Measurements from ENCODE around the gene TMEM8B. TPM values are rescaled to one million over a fixed set of nuclear protein-coding genes. Genes with fewer than 3 reads are reported as not detected.
A peak's percentile ranks its signal among the peaks of the same experiment; 100 is the strongest.
"Not testable (repeated sequence)": the region's sequence is repeated elsewhere in the genome, so short reads cannot be mapped to it uniquely, and the experiment has no call there.

Gene TMEM8B
- polyA plus RNA-seq, 1 donor, result 33.8 TPM

- Histone ChIP-seq H3K4me1 (ENCODE audit: control insufficient read depth, insufficient read depth, low read length) (peaks cover 3% of the 10 kb centered on the region), H3K4me3 (ENCODE audit: low read length) (no peak overlapping the region), H3K27me3 (ENCODE audit: control insufficient read depth, insufficient read depth, low read length) (peaks cover 14% of the 10 kb centered on the region), H3K36me3 (ENCODE audit: control insufficient read depth, insufficient read depth, low read length) (no peaks in the 10 kb centered on the region), H3K9me3 (ENCODE audit: control insufficient read depth, low read depth, low read length) (no peaks in the 10 kb centered on the region), H3K27ac (ENCODE audit: low read length) (no peak overlapping the region)
- WGBS (ENCODE audit: insufficient coverage, low lambda C conversion rate), result no CpG with 5 or more reads among the region's 8 CpGs
- no peak for DNase-seq
Measured at GRCh38 chr9:35864695-35865255, 35.7 kb downstream of the TMEM8B start.

GRCh38 chr9:35867538-35867937 lies 38.5 kb downstream of the TMEM8B start:
- H3K4me3 ChIP-seq (ENCODE audit: low read length), result no peak overlapping the region
- no peaks in the 10 kb centered on the region for H3K9me3 ChIP-seq (ENCODE audit: control insufficient read depth, low read depth, low read length)
- H3K27ac ChIP-seq (ENCODE audit: low read length), result no peak overlapping the region
- DNase-seq, result no peak
- peaks cover 5% of the 10 kb centered on the region for H3K27me3 ChIP-seq (ENCODE audit: control insufficient read depth, insufficient read depth, low read length)
- WGBS (ENCODE audit: insufficient coverage, low lambda C conversion rate), result 60% methylated on average over 1 of the region's 4 CpGs
- no peaks in the 10 kb centered on the region for H3K4me1 ChIP-seq (ENCODE audit: control insufficient read depth, insufficient read depth, low read length)
- H3K36me3 ChIP-seq (ENCODE audit: control insufficient read depth, insufficient read depth, low read length), result no peaks in the 10 kb centered on the region

- no peak overlapping the region for H3K4me3 ChIP-seq (ENCODE audit: low read length)
- no peak overlapping the region for H3K27ac ChIP-seq (ENCODE audit: low read length)
- H3K9me3 ChIP-seq (ENCODE audit: control insufficient read depth, low read depth, low read length), result no peaks in the 10 kb centered on the region
- peaks cover 5% of the 10 kb centered on the region for H3K27me3 ChIP-seq (ENCODE audit: control insufficient read depth, insufficient read depth, low read length)
- no peak for DNase-seq
- WGBS (ENCODE audit: insufficient coverage, low lambda C conversion rate), result no CpG with 5 or more reads among the region's 2 CpGs
- H3K4me1 ChIP-seq (ENCODE audit: control insufficient read depth, insufficient read depth, low read length), result no peaks in the 10 kb centered on the region
- H3K36me3 ChIP-seq (ENCODE audit: control insufficient read depth, insufficient read depth, low read length), result no peaks in the 10 kb centered on the region
Measured at GRCh38 chr9:35868933-35869332, 39.9 kb downstream of the TMEM8B start.

- DNase-seq, result no peak
- no peaks in the 10 kb centered on the region for H3K36me3 ChIP-seq (ENCODE audit: control insufficient read depth, insufficient read depth, low read length)
- H3K9me3 ChIP-seq (ENCODE audit: control insufficient read depth, low read depth, low read length), result no peaks in the 10 kb centered on the region
- H3K27me3 ChIP-seq (ENCODE audit: control insufficient read depth, insufficient read depth, low read length), result peaks cover 2% of the 10 kb centered on the region
- no peak overlapping the region for H3K27ac ChIP-seq (ENCODE audit: low read length)
- no CpG with 5 or more reads among the region's 19 CpGs for WGBS (ENCODE audit: insufficient coverage, low lambda C conversion rate)
- no peaks in the 10 kb centered on the region for H3K4me1 ChIP-seq (ENCODE audit: control insufficient read depth, insufficient read depth, low read length)
- no peak overlapping the region for H3K4me3 ChIP-seq (ENCODE audit: low read length)
Measured at GRCh38 chr9:35869621-35870216, 40.7 kb downstream of the TMEM8B start.

- Histone ChIP-seq H3K27ac (ENCODE audit: low read length) (no peak within 1 kb of the TSS), H3K36me3 (ENCODE audit: control insufficient read depth, insufficient read depth, low read length) (no peaks in the 10 kb centered on the region), H3K4me3 (ENCODE audit: low read length) (no peak within 1 kb of the TSS), H3K4me1 (ENCODE audit: control insufficient read depth, insufficient read depth, low read length) (no peaks in the 10 kb centered on the region), H3K27me3 (ENCODE audit: control insufficient read depth, insufficient read depth, low read length) (peaks cover 2% of the 10 kb centered on the region), H3K9me3 (ENCODE audit: control insufficient read depth, low read depth, low read length) (no peaks in the 10 kb centered on the region)
- DNase-seq, result no peak
- WGBS (ENCODE audit: insufficient coverage, low lambda C conversion rate), result no CpG with 5 or more reads among the region's 8 CpGs
Measured at GRCh38 chr9:35870351-35870923, 41.4 kb downstream of the TMEM8B start, which contains the start of gene OR13J1. OR13J1 (minus strand) TSS chr9:35870401; CDS start chr9:35870401, 0 bp downstream.

- H3K27me3 ChIP-seq (ENCODE audit: control insufficient read depth, insufficient read depth, low read length), result peaks cover 2% of the 10 kb centered on the region
- no CpG with 5 or more reads among the region's 3 CpGs for WGBS (ENCODE audit: insufficient coverage, low lambda C conversion rate)
- H3K27ac ChIP-seq (ENCODE audit: low read length), result no peak overlapping the region
- no peaks in the 10 kb centered on the region for H3K36me3 ChIP-seq (ENCODE audit: control insufficient read depth, insufficient read depth, low read length)
- no peak overlapping the region for H3K4me3 ChIP-seq (ENCODE audit: low read length)
- no peaks in the 10 kb centered on the region for H3K9me3 ChIP-seq (ENCODE audit: control insufficient read depth, low read depth, low read length)
- no peaks in the 10 kb centered on the region for H3K4me1 ChIP-seq (ENCODE audit: control insufficient read depth, insufficient read depth, low read length)
- DNase-seq, result no peak
Measured at GRCh38 chr9:35871545-35871944, 42.5 kb downstream of the TMEM8B start.

- Histone ChIP-seq H3K4me3 (ENCODE audit: low read length) (no peak overlapping the region), H3K27ac (ENCODE audit: low read length) (no peak overlapping the region), H3K36me3 (ENCODE audit: control insufficient read depth, insufficient read depth, low read length) (no peaks in the 10 kb centered on the region), H3K27me3 (ENCODE audit: control insufficient read depth, insufficient read depth, low read length) (peaks cover 2% of the 10 kb centered on the region), H3K9me3 (ENCODE audit: control insufficient read depth, low read depth, low read length) (no peaks in the 10 kb centered on the region), H3K4me1 (ENCODE audit: control insufficient read depth, insufficient read depth, low read length) (no peaks in the 10 kb centered on the region)
- DNase-seq, result no peak
- WGBS (ENCODE audit: insufficient coverage, low lambda C conversion rate), result 70% methylated on average over 2 of the region's 3 CpGs
Measured at GRCh38 chr9:35872505-35872904, 43.5 kb downstream of the TMEM8B start.

- H3K36me3 ChIP-seq (ENCODE audit: control insufficient read depth, insufficient read depth, low read length), result no peaks in the 10 kb centered on the region
- 14% methylated on average over 1 of the region's 4 CpGs for WGBS (ENCODE audit: insufficient coverage, low lambda C conversion rate)
- no peaks in the 10 kb centered on the region for H3K4me1 ChIP-seq (ENCODE audit: control insufficient read depth, insufficient read depth, low read length)
- H3K9me3 ChIP-seq (ENCODE audit: control insufficient read depth, low read depth, low read length), result no peaks in the 10 kb centered on the region
- peak; percentile 67 to 69 for DNase-seq
- H3K4me3 ChIP-seq (ENCODE audit: low read length), result no peak overlapping the region
- H3K27me3 ChIP-seq (ENCODE audit: control insufficient read depth, insufficient read depth, low read length), result no peaks in the 10 kb centered on the region
- no peak overlapping the region for H3K27ac ChIP-seq (ENCODE audit: low read length)
Measured at GRCh38 chr9:35882263-35882848, 53.3 kb downstream of the TMEM8B start.

- Histone ChIP-seq H3K27ac (ENCODE audit: low read length) (no peak overlapping the region), H3K4me1 (ENCODE audit: control insufficient read depth, insufficient read depth, low read length) (no peaks in the 10 kb centered on the region), H3K36me3 (ENCODE audit: control insufficient read depth, insufficient read depth, low read length) (no peaks in the 10 kb centered on the region), H3K9me3 (ENCODE audit: control insufficient read depth, low read depth, low read length) (no peaks in the 10 kb centered on the region), H3K4me3 (ENCODE audit: low read length) (no peak overlapping the region), H3K27me3 (ENCODE audit: control insufficient read depth, insufficient read depth, low read length) (no peaks in the 10 kb centered on the region)
- DNase-seq, result no peak
- whole genome bisulfite sequencing (ENCODE audit: insufficient coverage, low lambda C conversion rate), result no CpG with 5 or more reads among the region's 3 CpGs
Measured at GRCh38 chr9:35882996-35883395, 54.0 kb downstream of the TMEM8B start.

- DNase-seq; H3K36me3 ChIP-seq (ENCODE audit: control insufficient read depth, insufficient read depth, low read length); H3K4me1 ChIP-seq (ENCODE audit: control insufficient read depth, insufficient read depth, low read length); H3K27ac ChIP-seq (ENCODE audit: low read length); H3K4me3 ChIP-seq (ENCODE audit: low read length); H3K27me3 ChIP-seq (ENCODE audit: control insufficient read depth, insufficient read depth, low read length); H3K9me3 ChIP-seq (ENCODE audit: control insufficient read depth, low read depth, low read length): not testable (repeated sequence)
- 67% methylated on average over 1 of the region's 3 CpGs for WGBS (ENCODE audit: insufficient coverage, low lambda C conversion rate)
Measured at GRCh38 chr9:35884908-35885307, 55.9 kb downstream of the TMEM8B start.
